Activated naive CD8-positive, alpha-beta T cell treated with anti-CD3 and anti-CD28 coated beads for 36 hours (primary cell): ENCODE data around the gene PCDHB2. TPM values are rescaled to one million over a fixed set of nuclear protein-coding genes. Genes with fewer than 3 reads are reported as not detected.
"Not testable (repeated sequence)": the region's sequence is repeated elsewhere in the genome, so short reads cannot be mapped to it uniquely, and the experiment has no call there.

ENCODE experiments used
- DNase-seq: peaks from one replicate; pipeline ENCODE4 v3.0.0; 2021
- H3K27ac Mint-ChIP-seq: one replicate; pipeline ENCODE4 v1.8.0; 2022; ENCODE audit warnings: mild to moderate bottlenecking, moderate library complexity, mixed read lengths
- H3K27me3 Mint-ChIP-seq: one replicate; pipeline ENCODE4 v1.8.0; 2022; ENCODE audit warnings: mild to moderate bottlenecking, mixed read lengths
- H3K36me3 Mint-ChIP-seq: one replicate; pipeline ENCODE4 v1.8.0; 2021; ENCODE audit warnings: mild to moderate bottlenecking, mixed read lengths
- H3K4me1 Mint-ChIP-seq: one replicate; pipeline ENCODE4 v1.8.0; 2021; ENCODE audit warnings: mixed read lengths
- H3K4me3 Mint-ChIP-seq: one replicate; pipeline ENCODE4 v1.8.0; 2022; ENCODE audit warnings: mild to moderate bottlenecking, moderate library complexity, mixed read lengths
- H3K9me3 Mint-ChIP-seq: one replicate; pipeline ENCODE4 v1.8.0; 2022; ENCODE audit warnings: mixed read lengths
- total RNA-seq, 2 experiments: library from RNA; stranded (reverse); gene quantifications; one replicate each; pipeline ENCODE4 v1.2.3, GENCODE V29; 2021

PCDHB2 gene
- total RNA-seq, 2 experiments from 2014 or later: not detected

DNA sequence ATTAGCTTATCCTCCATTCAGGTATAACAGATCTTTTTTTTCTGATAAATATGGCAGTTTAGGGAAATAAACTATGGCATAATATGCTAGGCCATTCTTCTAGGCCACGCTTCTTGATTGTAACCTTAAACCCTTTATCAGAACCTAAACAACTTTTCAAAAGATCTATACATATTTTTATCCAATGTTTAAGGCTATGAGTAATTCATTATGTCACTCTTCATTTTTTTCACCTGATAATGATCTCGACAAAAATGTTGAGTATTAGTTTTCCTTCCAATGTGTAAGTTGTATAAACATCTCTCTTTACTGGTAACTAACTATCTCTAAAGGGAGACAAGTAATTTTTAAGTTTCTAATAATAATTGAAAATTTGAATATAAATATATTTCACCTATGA lies 24.8 kb downstream of the PCDHB2 start:
- Mint-ChIP-seq H3K27ac (no peak overlapping the region), H3K36me3 (peaks cover 5% of the 10 kb centered on the region), H3K27me3 (peaks cover 31% of the 10 kb centered on the region), H3K4me3 (no peak overlapping the region), H3K9me3 (peaks cover 32% of the 10 kb centered on the region), H3K4me1 (no peaks in the 10 kb centered on the region)
- no peak for DNase-seq

DNA sequence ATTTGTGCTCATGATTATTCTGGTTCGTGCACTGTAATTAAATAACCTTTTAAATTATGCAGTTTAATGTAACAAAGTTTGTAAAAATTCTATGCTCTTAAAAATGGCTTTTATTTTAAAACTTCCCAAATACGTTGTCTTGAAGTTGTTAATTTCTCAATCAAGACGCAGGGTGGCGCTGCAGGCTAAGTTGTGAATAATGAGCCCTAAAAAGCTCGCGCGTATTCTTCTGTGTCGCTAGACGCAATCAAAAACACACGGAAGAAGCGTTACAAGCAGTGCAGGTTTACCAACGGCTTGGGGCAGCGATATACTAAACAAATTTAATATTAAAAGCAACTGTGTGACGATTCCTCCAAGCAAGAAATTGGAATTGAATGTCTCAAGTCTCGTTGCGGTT lies 27.1 kb downstream of the PCDHB2 start, which contains the start of gene PCDHB4:
TSS of gene PCDHB4 (plus strand) at position 256 of the 400 bp plus-strand sequence. CDS start 181 bp downstream, outside the sequence.
- H3K36me3 Mint-ChIP-seq: peaks cover 5% of the 10 kb centered on the region
- peaks cover 15% of the 10 kb centered on the region for H3K9me3 Mint-ChIP-seq
- DNase-seq: no peak
- H3K27ac Mint-ChIP-seq: no peak within 1 kb of the TSS
- no peaks in the 10 kb centered on the region for H3K4me1 Mint-ChIP-seq
- peaks cover 37% of the 10 kb centered on the region for H3K27me3 Mint-ChIP-seq
- H3K4me3 Mint-ChIP-seq: no peak within 1 kb of the TSS

DNA sequence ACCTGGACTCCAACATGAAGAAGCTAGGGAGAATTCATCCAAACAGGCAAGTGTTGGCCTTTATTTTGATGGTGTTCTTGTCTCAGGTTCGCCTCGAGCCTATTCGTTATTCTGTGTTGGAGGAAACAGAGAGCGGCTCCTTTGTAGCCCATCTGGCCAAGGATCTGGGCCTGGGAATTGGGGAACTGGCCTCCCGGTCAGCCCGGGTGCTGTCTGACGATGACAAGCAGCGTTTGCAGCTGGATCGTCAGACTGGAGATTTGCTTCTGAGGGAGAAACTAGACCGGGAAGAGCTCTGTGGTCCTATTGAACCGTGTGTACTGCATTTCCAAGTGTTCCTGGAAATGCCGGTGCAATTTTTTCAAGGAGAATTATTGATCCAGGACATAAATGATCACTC lies 27.6 kb downstream of the PCDHB2 start:
- Mint-ChIP-seq H3K4me1 (no peaks in the 10 kb centered on the region), H3K36me3 (peaks cover 5% of the 10 kb centered on the region), H3K27ac (no peak overlapping the region), H3K9me3 (peaks cover 12% of the 10 kb centered on the region), H3K4me3 (no peak overlapping the region), H3K27me3 (peaks cover 37% of the 10 kb centered on the region)
- no peak for DNase-seq

DNA sequence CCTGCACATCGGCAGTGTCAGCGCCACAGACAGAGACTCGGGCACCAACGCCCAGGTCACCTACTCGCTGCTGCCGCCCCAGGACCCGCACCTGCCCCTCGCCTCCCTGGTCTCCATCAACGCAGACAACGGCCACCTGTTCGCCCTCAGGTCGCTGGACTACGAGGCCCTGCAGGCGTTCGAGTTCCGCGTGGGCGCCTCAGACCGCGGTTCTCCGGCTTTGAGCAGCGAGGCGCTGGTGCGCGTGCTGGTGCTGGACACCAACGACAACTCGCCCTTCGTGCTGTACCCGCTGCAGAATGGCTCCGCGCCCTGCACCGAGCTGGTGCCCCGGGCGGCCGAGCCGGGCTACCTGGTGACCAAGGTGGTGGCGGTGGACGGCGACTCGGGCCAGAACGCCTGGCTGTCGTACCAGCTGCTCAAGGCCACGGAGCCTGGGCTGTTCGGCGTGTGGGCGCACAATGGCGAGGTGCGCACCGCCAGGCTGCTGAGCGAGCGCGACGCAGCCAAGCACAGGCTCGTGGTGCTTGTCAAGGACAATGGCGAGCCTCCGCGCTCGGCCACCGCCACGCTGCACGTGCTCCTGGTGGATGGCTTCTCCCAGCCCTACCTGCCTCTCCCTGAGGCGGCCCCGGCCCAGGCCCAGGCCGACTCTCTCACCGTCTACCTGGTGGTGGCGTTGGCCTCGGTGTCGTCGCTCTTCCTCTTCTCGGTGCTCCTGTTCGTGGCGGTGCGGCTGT lies 29.2 kb downstream of the PCDHB2 start:
- not testable (repeated sequence) for H3K27ac Mint-ChIP-seq, H3K36me3 Mint-ChIP-seq, DNase-seq, H3K4me1 Mint-ChIP-seq, H3K4me3 Mint-ChIP-seq
- H3K9me3 Mint-ChIP-seq: peaks cover 10% of the 10 kb centered on the region
- peaks cover 42% of the 10 kb centered on the region for H3K27me3 Mint-ChIP-seq

DNA sequence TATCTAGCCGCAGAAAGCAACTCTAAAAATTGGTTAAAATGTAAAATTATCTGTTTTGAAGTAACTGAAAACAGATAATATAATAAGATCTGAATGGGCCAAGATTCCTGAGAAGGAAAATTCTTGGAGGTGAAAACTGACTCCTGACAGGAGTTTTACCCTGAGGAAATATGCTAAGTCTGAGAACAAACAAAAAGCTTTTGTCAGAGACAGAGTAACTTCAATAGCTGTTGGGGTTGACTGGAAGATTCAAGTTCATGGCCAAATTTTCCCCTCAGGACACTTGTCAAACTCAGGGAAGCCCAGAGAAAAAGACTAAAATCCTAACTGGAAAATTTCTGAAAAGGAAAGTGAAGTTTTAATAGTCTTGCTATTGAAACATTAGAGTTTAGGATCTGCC lies 32.9 kb downstream of the PCDHB2 start:
- H3K9me3 Mint-ChIP-seq: peaks cover 12% of the 10 kb centered on the region
- peaks cover 5% of the 10 kb centered on the region for H3K36me3 Mint-ChIP-seq
- H3K4me3 Mint-ChIP-seq: no peak overlapping the region
- H3K27ac Mint-ChIP-seq: no peak overlapping the region
- peaks cover 37% of the 10 kb centered on the region for H3K27me3 Mint-ChIP-seq
- H3K4me1 Mint-ChIP-seq: no peaks in the 10 kb centered on the region
- DNase-seq: no peak

DNA sequence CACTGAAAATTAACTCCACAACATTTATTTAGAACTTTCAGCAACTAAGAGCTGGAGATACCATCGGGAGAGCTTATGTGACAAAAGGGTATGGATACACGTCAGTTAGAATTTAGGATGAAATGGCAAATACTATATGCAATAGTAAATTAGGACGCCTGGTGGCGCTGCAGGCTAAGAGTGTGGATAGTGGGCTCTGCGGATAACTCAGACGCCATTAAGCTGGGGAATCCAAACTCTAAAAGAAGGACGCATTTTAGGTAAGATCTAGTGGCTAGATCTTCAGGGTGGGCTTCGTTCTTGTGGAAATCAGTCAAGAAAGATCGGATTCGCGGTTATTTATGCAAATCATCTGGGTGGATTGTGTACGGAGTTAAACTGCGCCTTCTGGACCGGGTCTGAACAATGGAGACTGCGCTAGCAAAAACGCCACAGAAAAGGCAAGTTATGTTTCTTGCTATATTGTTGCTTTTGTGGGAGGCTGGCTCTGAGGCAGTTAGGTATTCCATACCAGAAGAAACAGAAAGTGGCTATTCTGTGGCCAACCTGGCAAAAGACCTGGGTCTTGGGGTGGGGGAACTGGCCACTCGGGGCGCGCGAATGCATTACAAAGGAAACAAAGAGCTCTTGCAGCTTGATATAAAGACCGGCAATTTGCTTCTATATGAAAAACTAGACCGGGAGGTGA lies 40.8 kb downstream of the PCDHB2 start, which contains the start of gene PCDHB5:
TSS of gene PCDHB5 (plus strand) at position 177 of the 688 bp plus-strand sequence. CDS start at position 406, 229 bp downstream.
- H3K36me3 Mint-ChIP-seq: peaks cover 13% of the 10 kb centered on the region
- H3K27me3 Mint-ChIP-seq: peaks cover 41% of the 10 kb centered on the region

DNA sequence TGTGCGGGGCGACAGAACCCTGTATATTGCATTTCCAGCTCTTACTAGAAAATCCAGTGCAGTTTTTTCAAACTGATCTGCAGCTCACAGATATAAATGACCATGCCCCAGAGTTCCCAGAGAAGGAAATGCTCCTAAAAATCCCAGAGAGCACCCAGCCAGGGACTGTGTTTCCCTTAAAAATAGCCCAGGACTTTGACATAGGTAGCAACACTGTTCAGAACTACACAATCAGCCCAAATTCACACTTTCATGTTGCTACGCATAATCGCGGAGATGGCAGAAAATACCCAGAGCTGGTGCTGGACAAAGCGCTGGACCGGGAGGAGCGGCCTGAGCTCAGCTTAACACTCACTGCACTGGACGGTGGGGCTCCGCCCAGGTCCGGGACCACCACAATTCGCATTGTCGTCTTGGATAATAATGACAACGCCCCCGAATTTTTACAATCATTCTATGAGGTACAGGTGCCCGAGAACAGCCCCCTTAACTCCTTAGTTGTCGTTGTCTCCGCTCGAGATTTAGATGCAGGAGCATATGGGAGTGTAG lies 41.4 kb downstream of the PCDHB2 start:
- H3K27ac Mint-ChIP-seq: no peak overlapping the region
- H3K4me1 Mint-ChIP-seq: peaks cover 5% of the 10 kb centered on the region
- H3K9me3 Mint-ChIP-seq: peaks cover 27% of the 10 kb centered on the region
- no peak overlapping the region for H3K4me3 Mint-ChIP-seq
- peaks cover 13% of the 10 kb centered on the region for H3K36me3 Mint-ChIP-seq
- no peak for DNase-seq
- peaks cover 37% of the 10 kb centered on the region for H3K27me3 Mint-ChIP-seq

More for the DNA sequence above, 40.8 kb downstream of the PCDHB2 start, which contains the start of gene PCDHB5:
- Mint-ChIP-seq H3K4me3 (peak within 1 kb of the TSS; percentile 45), H3K27ac (no peak within 1 kb of the TSS), H3K9me3 (peaks cover 27% of the 10 kb centered on the region), H3K4me1 (peaks cover 5% of the 10 kb centered on the region)
- no peak for DNase-seq

DNA sequence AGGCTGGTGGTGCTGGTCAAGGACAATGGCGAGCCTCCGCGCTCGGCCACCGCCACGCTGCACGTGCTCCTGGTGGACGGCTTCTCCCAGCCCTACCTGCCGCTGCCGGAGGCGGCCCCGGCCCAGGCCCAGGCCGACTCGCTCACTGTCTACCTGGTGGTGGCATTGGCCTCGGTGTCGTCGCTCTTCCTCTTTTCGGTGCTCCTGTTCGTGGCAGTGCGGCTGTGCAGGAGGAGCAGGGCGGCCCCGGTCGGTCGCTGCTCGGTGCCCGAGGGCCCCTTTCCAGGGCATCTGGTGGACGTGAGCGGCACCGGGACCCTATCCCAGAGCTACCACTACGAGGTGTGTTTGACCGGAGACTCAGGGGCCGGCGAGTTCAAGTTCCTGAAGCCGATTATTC lies 42.9 kb downstream of the PCDHB2 start:
- not testable (repeated sequence) for H3K4me3 Mint-ChIP-seq, DNase-seq, H3K27ac Mint-ChIP-seq, H3K4me1 Mint-ChIP-seq
- H3K27me3 Mint-ChIP-seq: peaks cover 44% of the 10 kb centered on the region
- peaks cover 25% of the 10 kb centered on the region for H3K9me3 Mint-ChIP-seq
- peaks cover 13% of the 10 kb centered on the region for H3K36me3 Mint-ChIP-seq

Other genes with a start within 250 kb of the PCDHB2 start
- gene PCDHA9, start 246.2 kb upstream of the PCDHB2 start, total RNA-seq: not detected
- gene PCDHA10, start 238.7 kb upstream of the PCDHB2 start, total RNA-seq: not detected
- not detected for gene PCDHA11, start 225.7 kb upstream of the PCDHB2 start, total RNA-seq
- not detected for gene PCDHA12, start 219.3 kb upstream of the PCDHB2 start, total RNA-seq
- not detected for gene PCDHA13, start 212.5 kb upstream of the PCDHB2 start, total RNA-seq
- gene PCDHAC1, start 168.3 kb upstream of the PCDHB2 start, total RNA-seq: not detected
- gene PCDHAC2, start 128.1 kb upstream of the PCDHB2 start, total RNA-seq: not detected
- gene PCDHB1, start 43.2 kb upstream of the PCDHB2 start, total RNA-seq: not detected
- gene PCDHB3, start 5.9 kb downstream of the PCDHB2 start, total RNA-seq: not detected
- gene PCDHB4, start 27.2 kb downstream of the PCDHB2 start, total RNA-seq: not detected
- not detected for gene PCDHB5, start 40.6 kb downstream of the PCDHB2 start, total RNA-seq
- not detected for gene PCDHB6, start 55.4 kb downstream of the PCDHB2 start, total RNA-seq
- not detected for gene PCDHB7, start 78.0 kb downstream of the PCDHB2 start, total RNA-seq
- gene PCDHB8, start 83.2 kb downstream of the PCDHB2 start, total RNA-seq: not detected
- not detected for gene PCDHB16, start 87.8 kb downstream of the PCDHB2 start, total RNA-seq
- not detected for gene PCDHB9, start 92.5 kb downstream of the PCDHB2 start, total RNA-seq
- gene PCDHB10, start 97.7 kb downstream of the PCDHB2 start, total RNA-seq: not detected
- gene PCDHB11, start 105.0 kb downstream of the PCDHB2 start, total RNA-seq: not detected
- not detected for gene PCDHB12, start 114.1 kb downstream of the PCDHB2 start, total RNA-seq
- not detected for gene PCDHB13, start 119.3 kb downstream of the PCDHB2 start, total RNA-seq
- gene PCDHB14, start 128.7 kb downstream of the PCDHB2 start, total RNA-seq: not detected
- not detected for gene PCDHB15, start 150.8 kb downstream of the PCDHB2 start, total RNA-seq
- gene SLC25A2, start 209.4 kb downstream of the PCDHB2 start, total RNA-seq: under 1 TPM in 1 of 2 experiments, not detected in 1; 0.21 TPM
- 10 to 100 TPM; 60.4 to 60.5 TPM for gene TAF7, start 226.2 kb downstream of the PCDHB2 start, total RNA-seq
- not detected for gene PCDHGA1, start 235.9 kb downstream of the PCDHB2 start, total RNA-seq
- not detected for gene PCDHGA2, start 244.1 kb downstream of the PCDHB2 start, total RNA-seq
- not detected for gene PCDHGA3, start 249.2 kb downstream of the PCDHB2 start, total RNA-seq